ENCODE results near the gene TNS3.

TNS3 gene

DNA sequence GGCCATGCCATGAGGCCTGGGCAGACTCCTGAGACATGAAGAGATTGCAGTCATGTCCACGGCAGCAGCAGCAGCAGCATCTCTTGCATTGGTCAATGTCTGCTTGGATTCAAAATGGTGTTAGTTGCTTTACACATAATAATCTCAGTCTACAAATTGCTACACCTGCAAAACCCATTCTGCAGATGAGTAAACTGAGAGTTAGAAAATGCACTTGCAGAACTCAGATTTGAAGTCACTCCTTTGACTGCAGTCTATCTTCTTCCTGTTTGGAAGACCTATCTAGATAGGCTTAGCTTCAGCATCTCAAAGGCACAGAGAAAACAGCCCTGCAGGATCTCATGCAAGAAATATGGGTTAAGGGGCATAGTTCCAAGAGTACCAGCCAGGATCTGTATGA is 350.3 kb downstream of the TNS3 start:
- DNase-seq = no peak

DNA sequence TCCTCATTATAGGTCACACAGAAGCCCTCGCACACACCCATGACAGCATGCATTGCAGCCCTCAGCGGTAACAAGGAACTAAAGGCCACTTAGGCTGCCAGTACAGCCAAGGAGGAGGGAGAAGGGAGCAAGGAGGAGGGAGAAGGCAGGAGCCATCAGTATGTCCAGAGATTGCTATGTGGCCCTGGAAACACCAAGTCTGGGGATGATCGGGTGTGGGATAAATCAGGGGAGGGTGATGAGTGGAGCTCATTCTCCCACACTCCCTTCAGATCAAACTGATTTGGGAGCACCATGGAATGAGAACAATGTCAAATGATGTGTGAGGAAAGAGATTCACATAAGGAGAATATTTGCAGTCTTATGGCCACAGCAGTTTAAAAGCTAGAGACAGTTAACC is 350.9 kb downstream of the TNS3 start:
- DNase-seq = no peak

DNA sequence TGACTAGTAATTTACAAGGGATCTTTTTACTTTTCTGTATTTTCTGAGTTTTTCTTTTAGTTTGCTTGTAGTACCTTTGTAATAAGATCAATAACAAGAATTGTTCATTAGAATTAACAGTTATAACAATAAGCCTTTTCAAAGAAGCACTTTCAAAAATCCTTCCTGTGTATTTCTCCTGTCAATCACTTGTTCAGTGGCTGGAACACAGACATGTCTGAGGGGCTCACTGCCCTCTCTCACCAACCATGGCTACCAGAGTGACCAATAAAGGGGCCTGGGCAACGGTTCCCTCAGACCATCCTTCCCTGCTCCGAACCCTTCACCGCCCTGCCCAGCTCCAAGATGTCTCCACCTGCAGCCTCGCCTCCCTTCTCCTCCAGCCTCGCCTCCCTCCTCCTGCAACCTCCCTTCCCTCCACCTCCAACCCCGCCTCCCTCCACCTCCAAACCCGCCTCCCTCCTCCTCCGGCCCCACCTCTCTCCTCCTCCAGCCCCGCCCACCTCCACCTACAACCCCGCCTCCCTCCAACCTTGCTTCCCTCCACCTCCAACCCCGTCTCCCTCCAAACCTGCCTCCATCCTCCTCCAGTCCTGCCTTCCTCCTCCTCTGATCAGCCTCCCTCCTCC is 353.4 kb downstream of the TNS3 start:
- DNase-seq = no peak

DNA sequence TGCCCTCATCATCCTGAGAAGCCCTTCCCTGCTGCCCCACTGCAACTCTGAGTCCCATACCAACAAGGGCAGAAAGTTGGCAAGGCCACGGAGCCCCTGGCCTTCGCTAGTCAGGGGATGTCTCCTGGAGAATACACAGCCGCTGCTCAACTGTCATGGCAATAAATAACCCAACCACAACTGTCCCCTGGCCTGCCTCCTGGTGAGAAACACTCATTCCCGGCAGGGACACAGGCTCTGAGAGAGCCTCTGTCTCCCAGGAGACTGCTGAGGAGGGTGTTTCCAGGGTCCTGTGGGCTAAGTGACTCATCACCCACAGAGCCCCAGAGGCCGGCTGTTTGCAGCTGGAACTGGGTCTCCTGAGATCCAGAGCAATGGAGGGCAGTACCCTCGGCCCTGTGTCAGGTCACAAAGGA is 354.1 kb downstream of the TNS3 start:
- no peak for DNase-seq

DNA sequence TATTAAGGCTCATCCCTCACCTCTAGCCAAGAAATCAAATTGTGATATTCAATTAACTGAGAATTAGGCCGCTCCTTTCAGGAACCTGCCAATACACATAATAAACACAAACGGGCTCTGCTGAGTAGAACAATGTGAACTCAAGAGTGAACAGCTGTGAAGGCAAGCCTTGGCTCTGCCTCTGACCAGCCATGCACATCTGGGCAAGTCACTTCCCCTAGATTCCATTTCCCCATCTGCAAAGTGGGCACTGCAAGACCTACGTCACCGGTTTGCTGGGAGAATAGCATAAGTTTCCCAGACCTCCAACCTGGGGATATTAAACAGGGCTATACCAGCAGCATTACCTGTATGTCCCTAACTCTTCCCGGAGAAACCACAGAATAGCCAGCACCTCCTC is 355.2 kb downstream of the TNS3 start:
- DNase-seq = no peak

DNA sequence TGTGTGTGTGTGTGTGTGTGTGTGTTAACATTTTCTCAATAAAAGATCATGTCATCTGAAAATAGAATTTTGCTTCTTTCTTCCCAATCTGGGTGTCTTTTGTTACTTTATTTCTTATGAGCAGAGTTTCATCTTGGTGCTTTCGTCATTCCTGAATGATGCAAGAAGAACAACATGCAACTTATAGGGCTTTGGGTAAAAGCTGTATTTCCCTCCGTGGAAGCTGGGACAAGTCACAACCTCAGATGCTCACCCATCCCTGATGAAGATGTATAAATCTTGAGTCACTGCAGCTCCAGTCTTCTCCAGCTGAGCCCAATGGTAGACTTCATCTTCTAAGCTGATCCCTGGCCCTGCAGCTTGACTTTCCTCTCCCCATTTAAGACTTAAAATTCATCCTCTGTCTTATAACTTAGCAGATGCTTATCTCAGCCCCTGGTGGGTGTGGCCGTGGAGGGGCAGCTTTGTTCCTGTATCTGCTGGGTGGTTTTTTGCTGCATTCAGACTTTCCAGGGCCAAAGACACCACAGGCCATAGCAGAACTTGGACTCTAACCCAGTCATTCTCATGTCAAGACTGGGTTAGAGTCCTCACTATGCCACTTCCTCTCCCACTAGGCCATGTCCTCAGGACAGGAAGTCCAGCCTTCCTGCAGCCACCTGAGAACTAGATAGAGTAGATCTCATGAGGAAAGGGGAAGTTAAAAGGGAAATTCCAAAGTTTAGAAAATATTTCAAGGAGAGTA is 356.4 kb downstream of the TNS3 start:
- DNase-seq = no peak
